Measurements from ENCODE around the gene PMPCB. TPM values are rescaled to one million over a fixed set of nuclear protein-coding genes. Genes with fewer than 3 reads are reported as not detected.
"Not testable (repeated sequence)": the region's sequence is repeated elsewhere in the genome, so short reads cannot be mapped to it uniquely, and the experiment has no call there.

Gene PMPCB, protein sequence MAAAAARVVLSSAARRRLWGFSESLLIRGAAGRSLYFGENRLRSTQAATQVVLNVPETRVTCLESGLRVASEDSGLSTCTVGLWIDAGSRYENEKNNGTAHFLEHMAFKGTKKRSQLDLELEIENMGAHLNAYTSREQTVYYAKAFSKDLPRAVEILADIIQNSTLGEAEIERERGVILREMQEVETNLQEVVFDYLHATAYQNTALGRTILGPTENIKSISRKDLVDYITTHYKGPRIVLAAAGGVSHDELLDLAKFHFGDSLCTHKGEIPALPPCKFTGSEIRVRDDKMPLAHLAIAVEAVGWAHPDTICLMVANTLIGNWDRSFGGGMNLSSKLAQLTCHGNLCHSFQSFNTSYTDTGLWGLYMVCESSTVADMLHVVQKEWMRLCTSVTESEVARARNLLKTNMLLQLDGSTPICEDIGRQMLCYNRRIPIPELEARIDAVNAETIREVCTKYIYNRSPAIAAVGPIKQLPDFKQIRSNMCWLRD
- 10 to 100 TPM; 90.3 to 91.9 TPM for total RNA-seq

GRCh38 chr7:103296901-103297836 lies at the start of gene PMPCB:
PMPCB (plus strand) TSS chr7:103297435; CDS start chr7:103297460, 25 bp downstream.
- peak within 1 kb of the TSS; percentile 79 for H3K27ac Mint-ChIP-seq
- H3K27me3 Mint-ChIP-seq = no peaks in the 10 kb centered on the region
- DNase-seq = peak; percentile 93
- peaks cover 32% of the 10 kb centered on the region for H3K4me1 Mint-ChIP-seq
- H3K4me3 Mint-ChIP-seq = peak within 1 kb of the TSS; percentile 96
- H3K36me3 Mint-ChIP-seq = peaks cover 16% of the 10 kb centered on the region
- H3K9me3 Mint-ChIP-seq = no peaks in the 10 kb centered on the region

- H3K4me1 Mint-ChIP-seq, H3K9me3 Mint-ChIP-seq, H3K4me3 Mint-ChIP-seq, H3K36me3 Mint-ChIP-seq, H3K27me3 Mint-ChIP-seq, H3K27ac Mint-ChIP-seq, DNase-seq: not testable (repeated sequence)
Measured at GRCh38 chr7:103253699-103254506, 43.3 kb upstream of the PMPCB start.

DNA sequence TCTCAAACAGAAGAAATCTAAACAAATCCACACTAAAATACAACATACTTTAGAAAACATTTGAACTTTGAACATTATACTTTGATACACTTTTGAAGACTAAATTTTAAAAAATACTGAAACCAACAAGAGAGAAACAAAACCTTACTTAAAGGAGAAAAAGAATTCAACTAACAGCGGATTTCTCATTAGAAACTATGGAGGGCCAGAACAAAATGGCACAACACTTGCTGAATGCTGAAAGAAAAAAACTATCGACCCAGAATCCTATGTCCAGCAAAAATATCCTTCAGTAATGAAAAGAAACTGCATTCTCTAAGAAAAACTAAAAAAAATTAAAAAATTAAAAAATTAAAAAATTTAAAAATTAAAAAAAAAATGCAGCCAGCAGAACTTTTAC lies 33.2 kb upstream of the PMPCB start:
- H3K4me1 Mint-ChIP-seq, H3K36me3 Mint-ChIP-seq, H3K27ac Mint-ChIP-seq, H3K27me3 Mint-ChIP-seq, H3K4me3 Mint-ChIP-seq, DNase-seq, H3K9me3 Mint-ChIP-seq: not testable (repeated sequence)

GRCh38 chr7:103266229-103266628 lies 31.0 kb upstream of the PMPCB start:
- not testable (repeated sequence) for H3K4me3 Mint-ChIP-seq, H3K27me3 Mint-ChIP-seq, H3K9me3 Mint-ChIP-seq, DNase-seq, H3K4me1 Mint-ChIP-seq, H3K27ac Mint-ChIP-seq, H3K36me3 Mint-ChIP-seq

DNA sequence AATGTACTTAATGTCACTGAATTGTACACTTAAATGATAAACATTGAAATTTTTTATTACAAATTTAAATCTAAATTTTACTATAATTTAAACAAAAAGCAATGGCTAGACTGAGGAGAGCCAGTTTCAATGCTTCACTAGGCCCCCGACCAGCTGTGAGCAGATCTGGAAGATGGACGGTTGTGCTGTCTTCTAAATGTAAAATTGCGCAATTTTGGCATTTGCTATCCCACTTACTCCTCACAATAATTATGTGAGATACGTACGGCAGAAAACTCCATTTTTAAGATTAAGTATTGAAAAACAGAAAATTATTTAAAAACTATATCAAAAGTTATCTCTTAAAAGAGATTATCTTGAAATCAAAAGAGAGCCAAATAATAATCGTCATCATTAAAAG lies 23.9 kb upstream of the PMPCB start:
- H3K9me3 Mint-ChIP-seq = not testable (repeated sequence)

DNA sequence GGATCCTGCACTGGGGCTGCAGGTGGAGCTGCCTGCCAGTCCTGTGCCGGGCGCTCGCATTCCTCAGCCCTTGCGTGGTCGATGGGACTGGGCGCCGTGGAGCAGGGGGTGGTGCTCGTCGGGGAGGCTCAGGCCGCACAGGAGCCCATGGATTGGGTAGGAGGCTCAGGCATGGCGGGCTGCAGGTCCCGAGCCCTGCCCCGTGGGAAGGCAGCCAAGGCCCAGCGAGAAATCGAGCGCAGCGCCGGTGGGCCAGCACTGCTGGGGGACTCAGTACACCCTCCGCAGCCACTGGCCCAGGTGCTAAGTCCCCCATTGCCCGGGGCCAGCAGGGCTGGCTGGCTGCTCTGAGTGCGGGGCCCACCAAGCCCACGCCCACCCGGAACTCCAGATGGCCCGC lies 22.4 kb upstream of the PMPCB start:
- H3K27ac Mint-ChIP-seq, DNase-seq, H3K27me3 Mint-ChIP-seq, H3K9me3 Mint-ChIP-seq, H3K4me3 Mint-ChIP-seq: not testable (repeated sequence)
- Mint-ChIP-seq H3K36me3 (peaks cover 16% of the 10 kb centered on the region), H3K4me1 (peaks cover 11% of the 10 kb centered on the region)

More for the DNA sequence above, 23.9 kb upstream of the PMPCB start:
- H3K4me3 Mint-ChIP-seq, H3K27me3 Mint-ChIP-seq, H3K4me1 Mint-ChIP-seq, H3K27ac Mint-ChIP-seq, DNase-seq: not testable (repeated sequence)
- peaks cover 18% of the 10 kb centered on the region for H3K36me3 Mint-ChIP-seq

- H3K4me1 Mint-ChIP-seq = peaks cover 19% of the 10 kb centered on the region
- H3K27ac Mint-ChIP-seq, H3K27me3 Mint-ChIP-seq, H3K9me3 Mint-ChIP-seq, DNase-seq: not testable (repeated sequence)
- peaks cover 13% of the 10 kb centered on the region for H3K36me3 Mint-ChIP-seq
- peak overlapping the region; percentile 40 for H3K4me3 Mint-ChIP-seq
Measured at GRCh38 chr7:103278195-103278594, 19.0 kb upstream of the PMPCB start.

DNA sequence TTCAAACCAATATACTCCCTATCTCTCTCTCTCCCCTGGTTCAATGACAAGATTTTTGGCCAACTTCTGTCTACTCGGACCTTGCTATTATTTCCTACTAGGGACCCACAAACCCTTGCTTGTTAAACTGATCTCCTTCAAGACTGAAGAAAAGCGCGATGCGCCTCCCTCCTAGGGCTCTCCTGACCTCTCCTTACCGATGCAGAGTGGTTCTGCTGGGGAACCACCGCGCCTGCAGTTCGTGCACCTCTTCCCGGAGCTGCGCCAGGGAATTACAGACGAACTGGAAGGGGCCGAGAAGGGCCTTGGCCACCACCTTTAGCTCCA lies 17.6 kb upstream of the PMPCB start:
- Mint-ChIP-seq H3K4me1 (peaks cover 19% of the 10 kb centered on the region), H3K4me3 (peak overlapping the region; percentile 85), H3K27ac (peak overlapping the region; percentile 96)
- not testable (repeated sequence) for H3K27me3 Mint-ChIP-seq, H3K36me3 Mint-ChIP-seq, H3K9me3 Mint-ChIP-seq, DNase-seq

GRCh38 chr7:103279963-103280802 lies 17.1 kb upstream of the PMPCB start:
- not testable (repeated sequence) for H3K9me3 Mint-ChIP-seq, H3K27me3 Mint-ChIP-seq, H3K36me3 Mint-ChIP-seq
- peak overlapping the region; percentile 96 for H3K27ac Mint-ChIP-seq
- peaks cover 19% of the 10 kb centered on the region for H3K4me1 Mint-ChIP-seq
- peak; percentile 92 for DNase-seq
- H3K4me3 Mint-ChIP-seq = peak overlapping the region; percentile 85

DNA sequence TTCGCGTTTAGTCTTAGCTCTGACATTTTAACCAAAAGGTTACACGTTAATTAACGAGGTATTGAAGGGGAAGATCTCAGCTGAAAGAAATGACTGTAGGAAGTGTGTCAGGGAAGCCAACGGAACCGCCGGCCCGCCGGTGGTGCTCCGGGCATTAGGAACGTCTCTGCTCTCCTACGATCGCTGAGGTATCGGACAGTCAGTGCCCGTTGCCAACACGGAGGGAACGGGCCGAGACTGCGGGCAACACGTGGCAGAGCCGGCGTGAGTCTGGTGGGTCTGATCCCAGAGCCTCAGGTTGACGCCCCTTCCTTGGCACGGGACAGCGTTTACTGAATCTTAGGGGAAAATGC lies 16.5 kb upstream of the PMPCB start:
- H3K36me3 Mint-ChIP-seq, H3K9me3 Mint-ChIP-seq, H3K27me3 Mint-ChIP-seq: not testable (repeated sequence)
- Mint-ChIP-seq H3K4me1 (peaks cover 19% of the 10 kb centered on the region), H3K4me3 (peak overlapping the region; percentile 85), H3K27ac (peak overlapping the region; percentile 96)
- DNase-seq = peak; percentile 11

- H3K27ac Mint-ChIP-seq, H3K4me3 Mint-ChIP-seq, H3K27me3 Mint-ChIP-seq, DNase-seq, H3K9me3 Mint-ChIP-seq, H3K36me3 Mint-ChIP-seq: not testable (repeated sequence)
- peaks cover 18% of the 10 kb centered on the region for H3K4me1 Mint-ChIP-seq
Measured at GRCh38 chr7:103282802-103283427, 14.3 kb upstream of the PMPCB start.

DNA sequence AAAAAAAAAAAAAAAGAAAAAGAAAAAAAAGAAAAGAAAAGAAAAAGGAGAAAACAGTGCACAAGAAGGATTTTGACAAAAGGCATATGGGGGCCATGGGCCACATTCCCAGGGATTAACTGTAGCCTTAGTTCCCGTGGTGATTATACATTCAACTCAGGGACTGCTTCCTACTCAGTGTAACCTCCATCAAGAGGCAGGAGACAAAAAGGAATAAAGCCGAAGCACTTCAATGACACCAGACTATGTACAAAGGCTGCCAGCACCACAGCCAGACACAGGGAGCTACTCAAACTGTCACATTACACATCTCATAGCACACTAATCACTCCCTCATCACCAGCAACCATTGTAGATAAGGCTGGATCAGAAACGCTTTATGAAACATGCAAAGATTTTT lies 5.1 kb upstream of the PMPCB start:
- Mint-ChIP-seq H3K27me3 (peaks cover 13% of the 10 kb centered on the region), H3K27ac (no peak overlapping the region), H3K9me3 (no peaks in the 10 kb centered on the region), H3K4me1 (peaks cover 6% of the 10 kb centered on the region), H3K4me3 (no peak overlapping the region), H3K36me3 (no peaks in the 10 kb centered on the region)
- DNase-seq = no peak

GRCh38 chr7:103293526-103293925 lies 3.7 kb upstream of the PMPCB start:
- Mint-ChIP-seq H3K4me3 (no peak overlapping the region), H3K27me3 (peaks cover 13% of the 10 kb centered on the region), H3K4me1 (peaks cover 13% of the 10 kb centered on the region), H3K9me3 (no peaks in the 10 kb centered on the region), H3K27ac (no peak overlapping the region), H3K36me3 (peaks cover 6% of the 10 kb centered on the region)
- DNase-seq = no peak

DNA sequence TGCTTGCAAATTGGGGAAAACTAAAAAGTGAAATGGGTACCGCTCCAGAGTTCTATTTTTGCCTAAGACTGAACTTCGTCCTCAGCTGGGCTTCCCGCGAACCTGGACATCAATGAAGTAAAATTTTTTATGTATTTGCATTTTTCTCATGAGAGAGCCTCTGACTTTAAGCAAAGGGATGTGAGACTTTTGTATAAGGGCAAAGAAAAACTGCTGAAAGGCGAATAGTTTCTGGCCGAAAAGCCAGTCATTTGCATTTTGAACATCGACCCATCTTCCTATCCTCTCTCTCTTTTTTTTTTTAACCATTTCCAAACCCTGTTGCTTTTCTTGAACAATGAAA lies 573 bp downstream of the PMPCB start:
- peaks cover 19% of the 10 kb centered on the region for H3K36me3 Mint-ChIP-seq
- H3K9me3 Mint-ChIP-seq = no peaks in the 10 kb centered on the region
- no peak for DNase-seq
- peak overlapping the region; percentile 96 for H3K4me3 Mint-ChIP-seq
- H3K27me3 Mint-ChIP-seq = no peaks in the 10 kb centered on the region
- H3K27ac Mint-ChIP-seq = peak overlapping the region; percentile 79
- H3K4me1 Mint-ChIP-seq = peaks cover 36% of the 10 kb centered on the region

Measured in activated naive CD8-positive, alpha-beta T cell treated with anti-CD3 and anti-CD28 coated beads for 36 hours (primary cell).